Fibroblast of lung (primary cell): ENCODE measurements around the gene PLA1A.

Source experiments
- CTCF ChIP-seq, 2 donors: IDR thresholded peaks in 1 of 2; conservative IDR thresholded peaks in 1 of 2; 1 replicate in 1 of 2; 2 replicates in 1 of 2; pipeline ENCODE4 v1.5.1; 2011 to 2012; ENCODE audit warnings: low read length in 2 of 2, control low read depth in 1 of 2, inconsistent platforms in 1 of 2, low read depth in 1 of 2, mild to moderate bottlenecking in 1 of 2
- EZH2 ChIP-seq: IDR thresholded peaks from 2 replicates; pipeline ENCODE4 v1.5.1; 2012; ENCODE audit warnings: low read length, control low read depth, mild to moderate bottlenecking; ENCODE audit errors: missing control alignments

DNA sequence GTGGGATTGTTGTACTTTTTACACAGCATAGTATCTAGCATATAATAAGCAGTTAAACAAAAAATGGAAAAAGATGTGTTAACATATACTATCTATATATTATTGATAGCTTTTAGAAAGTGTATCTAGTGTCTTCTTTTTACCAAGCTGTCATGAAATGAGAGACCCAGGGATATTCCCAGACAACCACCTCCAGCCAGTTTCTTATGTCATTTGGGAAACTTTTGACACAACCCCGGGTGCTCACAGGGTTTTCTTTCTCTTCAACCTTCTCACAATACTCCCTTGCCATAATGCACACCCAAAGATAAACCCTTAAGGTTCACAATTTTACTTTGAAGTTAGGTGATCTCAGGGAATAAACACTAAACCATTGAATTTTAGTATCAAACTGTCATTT is 4.8 kb upstream of the PLA1A start:
- TF ChIP-seq EZH2 (no peak), CTCF (conservative IDR thresholded peaks at IDR 0.05 in 1 of 2, IDR thresholded peaks at IDR 0.05 in 1 of 2; ENCODE audit: low read depth in 1 of 2, low read length in 2 of 2) (no peak)
